K562 (cell line): ENCODE measurements around the gene EYA4. TPM values are rescaled to one million over a fixed set of nuclear protein-coding genes. Genes with fewer than 3 reads are reported as not detected.

ENCODE experiments used
- ATAC-seq: fragments of 200-7000 bp; cut with Tn5 transposase; 3 replicates; pipeline ENCODE4 v1.9.1; 2020; ENCODE audit warnings: moderate library complexity
- BruUV-seq: library from RNA; stranded (reverse); fragments of 400-500 nt; replicated peaks from 2 replicates; lab custom pipeline; 2021; lab: Mats Ljungman, UMichigan
- CTCF ChIA-PET: fragments of 300-600 bp; formaldehyde crosslinking; extraction: SDS; loops from one replicate; lab custom pipeline; 2021; ENCODE audit warnings: low intra/inter-chr PET ratio; lab: Yijun Ruan, JAX
- POLR2A ChIA-PET: fragments of 300-600, 350-650 bp; sonication (Branson Sonifier 250); formaldehyde crosslinking; extraction: SDS; loops from one replicate; lab custom pipeline; 2021; ENCODE audit warnings: antibody characterized with exemption, inconsistent platforms; lab: Yijun Ruan, JAX
- DNase-seq, 4 experiments: peaks; one replicate each; pipeline versions ENCODE4 v3.0.0 to v3.0.0-alpha.2; 2011 to 2018; ENCODE audit warnings: low spot score in 3 of 4, mixed read lengths in 3 of 4; ENCODE audit errors: extremely low read depth in 1 of 4
- FAIRE-seq: peaks from 2 replicates; lab custom pipeline; 2011; peaks lifted over from hg19 to GRCh38; lab: Jason Lieb, UNC
- H2AFZ ChIP-seq: 2 replicates; pipeline ENCODE4 v1.6.0; 2011; ENCODE audit warnings: low read depth, low read length, control low read depth, inconsistent platforms
- H3K27ac ChIP-seq: fragments of 200-600 bp; 3 replicates; pipeline ENCODE4 v1.8.0; 2011; ENCODE audit warnings: low read depth, mild to moderate bottlenecking, control low read depth, inconsistent platforms, low read length, moderate library complexity, mixed read lengths; ENCODE audit errors: extremely low read depth
- H3K27me3 ChIP-seq, 2 experiments: fragments of 300-600 bp in 1 of 2; 2 replicates in 1 of 2; 3 replicates in 1 of 2; pipeline versions ENCODE4 v1.6.0 to v1.8.0; 2011; ENCODE audit warnings: inconsistent platforms in 2 of 2, low read length in 2 of 2, mild to moderate bottlenecking in 1 of 2, mixed read lengths in 1 of 2, moderate library complexity in 1 of 2; ENCODE audit not compliant: control insufficient read depth in 2 of 2, insufficient read depth in 2 of 2
- H3K36me3 ChIP-seq: fragments of 300-600 bp; 3 replicates; pipeline ENCODE4 v1.8.0; 2011; ENCODE audit warnings: mild to moderate bottlenecking, low read length, inconsistent platforms; ENCODE audit not compliant: control insufficient read depth, insufficient read depth
- H3K4me1 ChIP-seq, 2 experiments: fragments of 200-600 bp in 1 of 2; replicated peaks in 1 of 2; 2 replicates in 1 of 2; 3 replicates in 1 of 2; pipeline versions ENCODE4 v1.5.1 to v1.8.0; 2011; ENCODE audit warnings: inconsistent platforms in 2 of 2, low read length in 2 of 2, mild to moderate bottlenecking in 1 of 2, mixed read lengths in 1 of 2, moderate library complexity in 1 of 2; ENCODE audit not compliant: control insufficient read depth in 2 of 2, insufficient read depth in 2 of 2
- H3K4me2 ChIP-seq: 2 replicates; pipeline ENCODE4 v1.6.1; 2011; ENCODE audit warnings: low read length, control low read depth, inconsistent platforms, mixed read lengths; ENCODE audit not compliant: insufficient read depth
- H3K4me3 ChIP-seq: fragments of 200-600 bp; sonication (generic), shearing (Covaris generic); 2 replicates; pipeline ENCODE4 v1.5.1; 2016; ENCODE audit warnings: control low read depth, inconsistent platforms
- H3K79me2 ChIP-seq: fragments of 200-600 bp; 3 replicates; pipeline ENCODE4 v1.8.0; 2011; ENCODE audit warnings: low read length, inconsistent platforms; ENCODE audit not compliant: control insufficient read depth, insufficient read depth
- H3K9ac ChIP-seq, 2 experiments: 2 replicates each; pipeline versions ENCODE4 v1.6.0 to v1.6.1; 2011; ENCODE audit warnings: low read depth in 2 of 2, low read length in 2 of 2, control low read depth in 1 of 2, inconsistent platforms in 1 of 2, mild to moderate bottlenecking in 1 of 2, mixed read lengths in 1 of 2; ENCODE audit not compliant: insufficient read depth in 1 of 2
- H3K9me1 ChIP-seq: one replicate; pipeline ENCODE4 v1.6.0; 2011; ENCODE audit warnings: inconsistent platforms, mild to moderate bottlenecking, low read length, moderate library complexity; ENCODE audit not compliant: control insufficient read depth, insufficient read depth
- H3K9me3 ChIP-seq: replicated peaks from 2 replicates; pipeline ENCODE4 v1.5.1; 2011; ENCODE audit warnings: low read depth, low read length, inconsistent platforms; ENCODE audit not compliant: control insufficient read depth, insufficient read depth
- H4K20me1 ChIP-seq: replicated peaks from 2 replicates; pipeline ENCODE4 v1.6.1; 2011; ENCODE audit warnings: low read length, inconsistent platforms, mixed read lengths; ENCODE audit not compliant: control insufficient read depth, insufficient read depth
- CBX3 ChIP-seq, 2 experiments: IDR thresholded peaks; 1 replicate in 1 of 2; 2 replicates in 1 of 2; pipeline ENCODE4 v1.6.1; 2012; ENCODE audit warnings: inconsistent platforms in 2 of 2, low read length in 2 of 2, borderline replicate concordance in 1 of 2, control low read depth in 1 of 2
- CTCF ChIP-seq, 3 experiments: IDR thresholded peaks in 2 of 3; conservative IDR thresholded peaks in 1 of 3; 2 replicates each; pipeline ENCODE4 v1.5.1; 2011 to 2012; ENCODE audit warnings: low read length in 3 of 3, mild to moderate bottlenecking in 3 of 3, control low read depth in 2 of 3, improper control_type of control experiment in 1 of 3, inconsistent platforms in 1 of 3, low read depth in 1 of 3, mixed read lengths in 1 of 3, moderate library complexity in 1 of 3; ENCODE audit not compliant: insufficient read depth in 2 of 3
- DEAF1 ChIP-seq: fragments of 450-650 bp; formaldehyde crosslinking; IDR thresholded peaks from 2 replicates; pipeline ENCODE4 v1.4.0; 2020; ENCODE audit warnings: mild to moderate bottlenecking, moderate library complexity
- FOS ChIP-seq: IDR thresholded peaks from 3 replicates; pipeline ENCODE4 v1.6.1; 2011; ENCODE audit not compliant: insufficient read length; ENCODE audit errors: extremely low read depth
- HOXB6 ChIP-seq: fragments of 250-450 bp; sonication (Bioruptor Pico); IDR thresholded peaks from 2 replicates; pipeline ENCODE4 v1.5.1; 2022; ENCODE audit warnings: mild to moderate bottlenecking, borderline replicate concordance
- MBD1 ChIP-seq: fragments of 250-450 bp; sonication (Bioruptor Pico); IDR thresholded peaks from 2 replicates; pipeline ENCODE4 v1.8.0; 2022; ENCODE audit warnings: inconsistent platforms
- SMAD3 ChIP-seq: fragments of 450-650 bp; formaldehyde crosslinking; conservative IDR thresholded peaks from 2 replicates; pipeline ENCODE4 v1.4.0; 2020; ENCODE audit warnings: mild to moderate bottlenecking
- SMC3 ChIP-seq: conservative IDR thresholded peaks from 2 replicates; pipeline ENCODE4 v1.6.1; 2011; ENCODE audit warnings: low read depth, low read length, improper control_type of control experiment; ENCODE audit not compliant: insufficient read depth
- ZNF764 ChIP-seq: fragments of 250-450 bp; sonication (Bioruptor Pico); IDR thresholded peaks from 2 replicates; pipeline ENCODE4 v1.4.0; 2020; ENCODE audit warnings: low read depth, mild to moderate bottlenecking, moderate library complexity
- ZNF780A ChIP-seq: fragments of 250-450 bp; sonication (Bioruptor Pico); IDR thresholded peaks from 2 replicates; pipeline ENCODE4 v1.5.0; 2021; ENCODE audit warnings: mild to moderate bottlenecking
- WGBS: fragments of 100-300 bp; shearing (Covaris generic); methylation state at CpG from one replicate; pipeline ENCODE4 v1.1.6; 2016; ENCODE audit warnings: low coverage, mixed read lengths; ENCODE audit not compliant: insufficient coverage; ENCODE audit errors: missing lambda C conversion rate; 5-methylcytosine and 5-hydroxymethylcytosine counted together
- in situ Hi-C: fragments of 300-500 bp; cut with MboI; formaldehyde crosslinking; loops from 4 replicates; pipeline ENCODE4 v1.15.0; 2018; ENCODE audit warnings: inconsistent platforms, mixed read lengths
- intact Hi-C: fragments of 100-400 bp; cut with micrococcal nuclease; formaldehyde crosslinking; loops from 2 replicates; pipeline ENCODE4 v1.14.2; 2022
- polyA plus RNA-seq, 8 experiments: library from polyadenylated mRNA; depleted of rRNA in 4 of 8; stranded (reverse) in 5 of 8; unstranded in 3 of 8; fragments of >200 nt; fragmentation: Nextera tagmentation in 2 of 8; fragmentation: Illumina TruSeq in 1 of 8; extraction: Ambion mirVana in 2 of 8; extraction: Trizol in 1 of 8; gene quantifications; 2 replicates each; pipeline versions ENCODE4 v1.2.1 to v1.2.3, GENCODE V29; 2011 to 2014; ENCODE audit warnings: inconsistent platforms in 1 of 8, missing spikeins in 1 of 8
- total RNA-seq, 7 experiments: library from RNA; depleted of rRNA in 6 of 7; stranded (reverse); fragments of >200 nt in 6 of 7; fragmentation: Illumina TruSeq in 2 of 7; extraction: Trizol in 2 of 7; gene quantifications; 2 replicates each; pipeline versions ENCODE4 v1.2.1 to v1.2.3, GENCODE V29; 2011 to 2021; ENCODE audit warnings: low replicate concordance in 1 of 7
- TF ChIP-seq, protein P1 (sequence below), 2 experiments: fragments of 450-650 bp; IDR thresholded peaks; 2 replicates each; pipeline ENCODE4 v1.6.1; 2018; ENCODE audit warnings: mild to moderate bottlenecking in 2 of 2, low read depth in 1 of 2; ENCODE audit not compliant: partially characterized antibody in 2 of 2

The EYA4 gene
- total and polyA plus RNA-seq, 9 of the 15 experiments (the other 6 are each of a cell fraction or from before 2014, with no cell fraction given) = 0.03 to 0.04 TPM; not detected in 7

DNA sequence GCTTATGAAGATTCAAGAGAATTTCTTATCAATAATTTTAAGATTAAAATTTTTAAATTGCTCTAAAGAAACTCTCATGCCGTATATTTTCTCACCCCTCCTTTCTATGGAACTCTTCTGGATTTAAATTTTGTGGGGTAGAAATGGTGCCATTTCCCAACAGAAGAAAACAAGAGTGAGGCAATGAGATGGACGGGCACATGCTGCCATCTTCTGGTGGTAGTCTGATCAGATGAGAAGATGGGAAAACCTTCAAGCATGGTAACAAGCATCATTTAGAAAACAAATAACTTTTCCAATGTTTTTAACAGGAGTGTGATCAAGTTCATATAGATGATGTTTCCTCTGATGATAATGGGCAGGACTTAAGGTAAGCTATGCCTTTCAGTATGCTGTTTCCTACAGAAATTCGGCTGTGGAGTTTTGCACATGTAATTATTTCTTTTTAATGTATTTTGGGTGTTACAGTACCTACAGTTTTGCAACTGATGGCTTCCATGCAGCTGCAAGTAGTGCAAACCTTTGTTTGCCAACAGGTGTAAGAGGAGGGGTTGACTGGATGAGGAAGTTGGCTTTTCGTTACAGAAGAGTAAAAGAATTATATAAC is 271.4 kb downstream of the EYA4 start:
- DNase-seq (peak; percentile 8 to 42 (median 14)), ATAC-seq (peak; percentile 68; the same call in 2 of the 3 replicates), FAIRE-seq (peak; percentile 79)
- H3K36me3 ChIP-seq = no peaks in the 10 kb centered on the region
- H3K4me3 ChIP-seq = no peak overlapping the region
- ChIA-PET POLR2A (no interaction called here), CTCF (interaction anchor here (0.6 to 1.2 kb wide), 2 partner anchors 843 to 1218 kb away, joined by 3 read pairs; no protein-coding TSS in a partner anchor)
- in situ Hi-C loops (no loop called here), intact Hi-C loops (loop anchor here (1.0 to 10.0 kb wide), 3 partner anchors 328 to 980 kb away; no protein-coding TSS in a partner anchor)
- 1% methylated on average over 4 of the region's 4 CpGs for WGBS
- no peaks in the 10 kb centered on the region for H3K79me2 ChIP-seq
- H3K4me1 ChIP-seq = no peaks in the 10 kb centered on the region
- BruUV-seq = no TSS peak
- H3K4me2 ChIP-seq = no peak overlapping the region
- no peak overlapping the region for H3K9ac ChIP-seq
- H3K27me3 ChIP-seq = no peaks in the 10 kb centered on the region
- no peaks in the 10 kb centered on the region for H4K20me1 ChIP-seq
- no peak overlapping the region for H3K27ac ChIP-seq
- no peaks in the 10 kb centered on the region for H3K9me1 ChIP-seq
- H2AFZ ChIP-seq = no peak overlapping the region
- H3K9me3 ChIP-seq = no peaks in the 10 kb centered on the region
- TF ChIP-seq HOXB6 (CRISPR knock-in tag) (no peak), DEAF1 (peak; percentile 44; the same call in 1 of the 2 replicates), MBD1 (CRISPR knock-in tag) (no peak), CBX3 (IDR thresholded peaks at IDR 0.05; ENCODE audit: borderline replicate concordance in 1 of 2, low read length in 2 of 2) (no peak), SMAD3 (CRISPR knock-in tag) (no peak), ZNF764 (CRISPR knock-in tag) (no peak), ZNF780A (CRISPR knock-in tag) (no peak), FOS (no peak), SMC3 (peak; percentile 58), CTCF (IDR thresholded peaks at IDR 0.05 in 2 of 3, conservative IDR thresholded peaks at IDR 0.05 in 1 of 3; ENCODE audit: insufficient read depth in 2 of 3, low read depth in 1 of 3, low read length in 3 of 3) (peak; percentile 50 to 64 (median 52))
- TF ChIP-seq, protein P1, sequence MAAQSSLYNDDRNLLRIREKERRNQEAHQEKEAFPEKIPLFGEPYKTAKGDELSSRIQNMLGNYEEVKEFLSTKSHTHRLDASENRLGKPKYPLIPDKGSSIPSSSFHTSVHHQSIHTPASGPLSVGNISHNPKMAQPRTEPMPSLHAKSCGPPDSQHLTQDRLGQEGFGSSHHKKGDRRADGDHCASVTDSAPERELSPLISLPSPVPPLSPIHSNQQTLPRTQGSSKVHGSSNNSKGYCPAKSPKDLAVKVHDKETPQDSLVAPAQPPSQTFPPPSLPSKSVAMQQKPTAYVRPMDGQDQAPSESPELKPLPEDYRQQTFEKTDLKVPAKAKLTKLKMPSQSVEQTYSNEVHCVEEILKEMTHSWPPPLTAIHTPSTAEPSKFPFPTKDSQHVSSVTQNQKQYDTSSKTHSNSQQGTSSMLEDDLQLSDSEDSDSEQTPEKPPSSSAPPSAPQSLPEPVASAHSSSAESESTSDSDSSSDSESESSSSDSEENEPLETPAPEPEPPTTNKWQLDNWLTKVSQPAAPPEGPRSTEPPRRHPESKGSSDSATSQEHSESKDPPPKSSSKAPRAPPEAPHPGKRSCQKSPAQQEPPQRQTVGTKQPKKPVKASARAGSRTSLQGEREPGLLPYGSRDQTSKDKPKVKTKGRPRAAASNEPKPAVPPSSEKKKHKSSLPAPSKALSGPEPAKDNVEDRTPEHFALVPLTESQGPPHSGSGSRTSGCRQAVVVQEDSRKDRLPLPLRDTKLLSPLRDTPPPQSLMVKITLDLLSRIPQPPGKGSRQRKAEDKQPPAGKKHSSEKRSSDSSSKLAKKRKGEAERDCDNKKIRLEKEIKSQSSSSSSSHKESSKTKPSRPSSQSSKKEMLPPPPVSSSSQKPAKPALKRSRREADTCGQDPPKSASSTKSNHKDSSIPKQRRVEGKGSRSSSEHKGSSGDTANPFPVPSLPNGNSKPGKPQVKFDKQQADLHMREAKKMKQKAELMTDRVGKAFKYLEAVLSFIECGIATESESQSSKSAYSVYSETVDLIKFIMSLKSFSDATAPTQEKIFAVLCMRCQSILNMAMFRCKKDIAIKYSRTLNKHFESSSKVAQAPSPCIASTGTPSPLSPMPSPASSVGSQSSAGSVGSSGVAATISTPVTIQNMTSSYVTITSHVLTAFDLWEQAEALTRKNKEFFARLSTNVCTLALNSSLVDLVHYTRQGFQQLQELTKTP (IDR thresholded peaks at IDR 0.05; ENCODE audit: low read depth in 1 of 2, partially characterized antibody in 2 of 2) = no peak
